GM21786 (cell line): ENCODE measurements around the gene NSUN7.

Experiments used
- ATAC-seq: cut with Tn5 transposase; IDR thresholded peaks from one replicate; pipeline ENCODE4 v1.9.1; 2021; ENCODE audit not compliant: unreplicated experiment

The NSUN7 gene

GRCh38 chr4:40844261-40844660 is 94.5 kb downstream of the NSUN7 start:
- no peak for ATAC-seq

- ATAC-seq = no peak
Observed at GRCh38 chr4:40845154-40845835, 95.5 kb downstream of the NSUN7 start.

- ATAC-seq = no peak
Observed at GRCh38 chr4:40846532-40846931, 96.8 kb downstream of the NSUN7 start.

GRCh38 chr4:40848251-40848650 is 98.5 kb downstream of the NSUN7 start:
- ATAC-seq = no peak

DNA sequence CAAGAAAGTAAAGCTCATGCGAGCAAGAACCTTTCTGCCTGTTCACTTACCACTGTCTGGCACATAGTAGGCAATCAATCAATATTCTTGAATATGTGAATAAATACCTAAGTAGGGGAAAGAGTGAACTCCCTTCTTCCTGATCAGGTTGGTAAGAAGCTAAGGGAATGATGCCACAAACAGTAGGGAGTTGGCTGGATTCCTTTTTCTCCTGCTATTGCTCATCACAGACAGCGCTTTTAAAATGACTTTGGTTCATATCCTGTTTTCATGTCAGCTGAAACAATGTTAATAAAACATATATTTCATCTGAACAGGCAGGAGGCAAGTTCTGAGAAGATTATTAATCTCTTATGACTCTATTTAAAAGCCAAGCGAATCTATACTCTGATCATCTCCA is 99.2 kb downstream of the NSUN7 start:
- no peak for ATAC-seq

GRCh38 chr4:40850496-40850895 is 100.7 kb downstream of the NSUN7 start:
- ATAC-seq = no peak

DNA sequence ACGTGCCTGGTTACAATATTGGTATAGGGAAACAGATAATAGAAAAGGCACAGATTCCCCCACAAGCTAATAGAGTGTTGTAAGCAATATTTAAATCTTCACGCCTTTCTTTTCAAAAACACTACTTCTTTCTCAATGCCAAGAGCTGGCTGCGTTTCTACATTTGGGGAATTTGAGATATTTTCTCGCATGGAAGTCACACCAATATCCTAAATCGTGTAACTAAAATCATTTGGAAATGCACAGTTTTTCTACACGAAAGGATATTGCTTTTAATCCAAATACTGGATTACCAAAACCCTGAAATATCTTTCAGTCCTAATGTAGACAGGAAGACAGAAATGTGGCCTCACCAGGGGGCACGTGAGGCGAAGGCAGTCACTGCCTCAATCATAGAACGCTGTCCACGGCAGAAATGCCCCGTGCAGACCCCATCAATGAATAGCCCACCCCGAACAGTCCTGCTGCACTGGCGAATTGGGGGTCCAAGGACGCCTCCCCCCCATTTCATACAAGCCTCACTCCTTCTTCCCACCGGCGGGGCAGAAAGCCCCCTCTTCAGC is 106.6 kb downstream of the NSUN7 start:
- ATAC-seq = no peak

DNA sequence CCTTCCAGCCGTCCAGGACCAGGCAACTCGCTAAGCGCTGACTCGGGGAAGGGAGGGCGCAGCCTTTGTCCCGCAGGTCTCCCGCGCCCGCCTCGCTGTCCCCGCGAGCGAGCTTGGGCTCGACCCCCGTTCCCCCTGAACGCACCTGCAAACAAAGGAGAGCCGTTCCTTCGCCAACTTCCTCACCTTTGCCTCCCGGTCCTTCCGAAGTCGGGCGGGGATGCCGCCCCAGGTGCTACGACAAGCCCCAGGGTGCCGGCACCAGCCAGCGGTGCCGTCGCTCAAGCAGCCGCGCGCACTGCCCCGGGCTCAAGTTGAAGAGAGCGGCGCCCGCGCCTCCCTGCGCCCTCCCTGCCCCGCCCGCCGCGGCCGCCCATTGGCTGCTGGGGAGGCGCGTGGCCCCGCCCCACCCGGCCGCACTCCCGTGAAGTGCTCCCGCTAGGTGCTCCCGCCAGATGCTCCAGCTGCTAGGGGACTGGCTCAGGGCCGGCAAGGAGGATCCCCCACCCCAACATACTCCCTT is 107.1 kb downstream of the NSUN7 start:
- ATAC-seq = peak; percentile 88

GRCh38 chr4:40857956-40858355 is 108.2 kb downstream of the NSUN7 start:
- ATAC-seq = no peak

- no peak for ATAC-seq
Observed at GRCh38 chr4:40858962-40859361, 109.2 kb downstream of the NSUN7 start.
